GM19043 (cell line): ENCODE data around the gene NEGR1.

ENCODE experiments used
- ATAC-seq: cut with Tn5 transposase; IDR thresholded peaks from one replicate; pipeline ENCODE4 v1.9.1; 2021; ENCODE audit warnings: low read depth; ENCODE audit not compliant: unreplicated experiment

Gene NEGR1

GRCh38 chr1:71792264-71792663, 490.1 kb downstream of the NEGR1 start:
- ATAC-seq = no peak

- no peak for ATAC-seq
Measured at GRCh38 chr1:71788113-71788512, 494.2 kb downstream of the NEGR1 start.

DNA sequence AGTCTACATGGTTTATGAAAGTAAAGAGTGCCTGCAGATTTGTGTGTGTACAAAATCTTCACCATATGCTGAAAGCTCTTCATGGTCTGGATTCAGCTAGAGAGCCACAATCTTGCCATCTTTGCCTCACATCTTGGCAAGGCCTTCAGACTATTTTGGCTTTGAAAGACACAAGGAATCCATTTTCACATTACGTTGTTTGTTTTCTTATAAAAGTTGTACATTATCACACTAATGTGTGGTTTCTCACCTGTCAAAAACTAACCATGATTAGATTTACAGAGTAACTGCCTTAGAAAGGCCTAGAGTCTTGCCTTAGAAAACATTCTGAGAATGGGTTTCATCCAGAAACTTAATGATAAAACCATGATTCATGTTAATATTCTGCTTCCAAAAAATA, 494.6 kb downstream of the NEGR1 start:
- ATAC-seq = no peak

DNA sequence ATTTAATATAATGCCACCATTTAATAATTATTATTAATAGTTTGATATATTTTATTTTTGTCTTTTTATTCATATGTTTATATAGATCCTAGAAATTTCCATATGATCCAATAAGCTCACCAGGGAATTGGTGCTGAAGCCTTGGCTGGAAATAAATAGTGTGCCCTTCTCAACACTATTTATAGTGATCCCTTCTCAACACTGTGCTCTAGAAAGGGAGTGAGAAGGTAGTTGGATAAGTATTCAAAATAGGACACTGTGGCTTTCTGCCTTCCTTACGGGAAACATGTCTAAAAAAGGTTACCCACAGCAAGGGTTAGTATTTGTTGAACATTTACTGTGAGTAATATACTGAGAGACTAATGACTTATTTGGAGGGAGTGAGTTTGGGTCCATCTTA, 496.1 kb downstream of the NEGR1 start:
- no peak for ATAC-seq

DNA sequence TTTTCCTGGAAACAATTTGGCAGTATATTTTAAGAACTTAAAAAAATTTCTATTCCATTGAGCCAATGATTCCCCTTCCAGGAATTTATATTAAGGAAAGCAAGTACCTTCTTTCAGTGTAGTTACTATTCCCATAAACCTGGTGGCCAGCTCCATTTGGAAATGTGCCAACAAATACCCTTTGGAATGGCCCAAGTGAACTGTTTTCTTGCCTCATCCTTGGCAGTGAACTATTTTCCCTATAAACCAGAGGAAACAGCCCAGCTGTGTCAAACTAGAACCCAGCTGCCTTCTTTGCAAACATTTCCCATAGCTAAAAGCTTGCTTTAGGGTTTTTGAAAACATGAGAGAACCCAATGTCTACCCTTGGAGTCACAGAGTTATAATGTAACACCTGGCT, 496.9 kb downstream of the NEGR1 start:
- ATAC-seq = no peak

DNA sequence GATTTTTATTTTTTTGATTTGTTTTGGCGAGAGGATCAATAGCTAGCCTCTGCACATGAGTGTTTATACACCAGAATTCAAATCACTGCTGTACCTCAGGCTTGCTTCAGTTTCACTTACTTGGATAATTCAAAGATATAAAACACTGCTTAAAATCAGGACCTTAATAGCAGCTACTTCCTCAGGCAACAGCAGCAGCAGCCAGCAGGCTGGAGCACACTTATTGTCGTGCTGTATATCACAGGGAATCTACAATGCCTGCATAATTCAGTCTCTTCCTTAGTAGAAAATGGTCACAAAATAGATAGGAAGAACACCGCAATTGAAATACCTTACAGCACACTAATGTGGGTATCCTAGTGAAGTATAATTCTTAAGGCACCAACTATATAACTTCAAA, 497.3 kb downstream of the NEGR1 start:
- no peak for ATAC-seq

DNA sequence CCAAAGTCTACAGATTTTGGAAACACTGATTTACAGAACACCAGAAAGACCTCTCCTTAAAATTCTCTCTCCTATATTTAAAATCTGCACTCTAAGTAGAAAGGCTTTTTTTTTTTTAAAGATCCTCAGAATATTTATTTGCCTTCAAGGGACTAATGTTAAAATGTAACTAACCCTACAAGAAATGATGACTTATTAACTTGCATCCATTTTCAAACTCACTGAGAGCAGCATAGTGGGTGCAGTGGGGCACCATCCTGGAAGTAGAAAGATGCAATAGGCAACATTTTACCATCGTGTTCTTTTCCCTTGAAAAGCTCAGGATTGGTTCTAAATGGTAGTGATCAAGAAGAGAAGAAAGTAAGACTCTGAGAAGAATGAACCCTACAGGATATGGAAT, 498.1 kb downstream of the NEGR1 start:
- no peak for ATAC-seq

- ATAC-seq = no peak
Measured at GRCh38 chr1:71783071-71783470, 499.3 kb downstream of the NEGR1 start.

DNA sequence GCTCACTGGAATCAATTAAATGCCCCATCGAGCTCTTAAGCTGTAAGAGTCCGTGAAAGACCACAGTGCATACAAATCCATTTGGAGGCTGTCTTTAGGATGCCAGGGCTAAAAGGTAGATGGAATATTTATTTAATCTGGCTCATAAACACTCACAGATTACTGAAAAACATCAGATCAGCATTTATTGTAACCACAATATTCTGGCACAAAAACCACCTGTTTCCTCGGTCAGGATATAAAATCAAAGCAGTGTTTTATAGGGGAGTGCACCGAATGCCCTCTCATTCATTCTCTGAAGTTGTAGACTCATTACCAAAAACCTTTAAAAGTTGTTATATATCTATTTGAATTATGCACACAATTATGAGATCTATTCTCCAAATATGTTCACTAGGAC, 500.9 kb downstream of the NEGR1 start:
- ATAC-seq = no peak

DNA sequence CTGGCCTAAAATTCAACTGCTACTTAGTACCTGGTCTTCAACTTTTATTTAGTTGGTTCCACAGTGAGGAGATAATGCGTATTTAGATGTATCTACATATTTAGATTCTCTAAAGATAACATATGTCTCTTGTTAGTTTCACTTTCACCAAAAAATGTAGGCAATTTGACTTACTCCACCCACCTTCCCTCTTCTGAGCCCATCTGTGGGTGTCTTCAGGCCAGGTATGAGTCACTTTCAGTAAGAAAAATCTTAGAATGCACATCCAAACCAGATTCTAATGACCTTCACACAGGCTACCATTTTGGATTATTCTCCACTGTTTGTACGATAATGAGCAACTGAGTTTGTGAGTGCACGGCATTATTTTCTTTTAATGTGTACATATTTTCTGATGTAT, 501.7 kb downstream of the NEGR1 start:
- no peak for ATAC-seq

DNA sequence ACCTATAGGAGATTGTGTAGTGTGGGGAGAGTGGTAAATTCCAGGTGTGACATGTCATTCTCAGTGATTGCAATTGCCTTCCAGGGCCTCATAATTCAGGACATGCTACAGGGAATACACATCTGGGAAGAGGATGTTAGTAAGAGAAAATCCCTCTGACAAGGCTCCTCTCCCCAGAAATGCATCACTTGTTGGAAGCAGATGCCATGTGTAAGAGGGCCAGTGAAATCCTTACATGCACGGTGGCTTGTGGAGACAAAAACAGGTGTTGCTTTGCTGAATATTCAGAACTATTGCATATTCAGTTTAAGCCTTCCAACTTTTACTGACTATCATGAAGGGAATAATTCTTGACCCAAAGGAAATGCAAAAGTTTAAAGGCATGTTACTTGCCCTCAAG, 503.4 kb downstream of the NEGR1 start:
- ATAC-seq = no peak

GRCh38 chr1:71777094-71777493, 505.2 kb downstream of the NEGR1 start:
- ATAC-seq = no peak

GRCh38 chr1:71774705-71775104, 507.6 kb downstream of the NEGR1 start:
- ATAC-seq = no peak

GRCh38 chr1:71770121-71770520, 512.2 kb downstream of the NEGR1 start:
- no peak for ATAC-seq

DNA sequence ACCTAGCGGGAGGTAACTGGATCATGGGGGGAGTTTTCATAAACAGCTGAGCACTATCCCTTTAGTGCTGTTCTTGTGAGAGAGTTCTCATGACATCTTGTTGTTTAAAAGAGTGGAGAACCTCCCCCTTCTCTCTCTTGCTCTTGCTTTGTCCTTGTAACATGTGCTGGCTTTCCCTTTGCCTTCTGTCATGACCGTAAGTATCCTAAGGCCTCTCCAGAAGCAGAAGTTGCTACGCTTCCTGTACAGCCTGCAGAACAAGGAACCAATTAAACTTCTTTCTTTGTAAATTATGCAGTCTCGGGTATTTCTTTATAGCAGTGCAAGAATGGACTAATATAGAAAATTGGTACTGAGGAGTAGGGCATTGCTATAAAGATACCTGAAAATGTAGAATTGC, 515.6 kb downstream of the NEGR1 start:
- ATAC-seq = no peak

DNA sequence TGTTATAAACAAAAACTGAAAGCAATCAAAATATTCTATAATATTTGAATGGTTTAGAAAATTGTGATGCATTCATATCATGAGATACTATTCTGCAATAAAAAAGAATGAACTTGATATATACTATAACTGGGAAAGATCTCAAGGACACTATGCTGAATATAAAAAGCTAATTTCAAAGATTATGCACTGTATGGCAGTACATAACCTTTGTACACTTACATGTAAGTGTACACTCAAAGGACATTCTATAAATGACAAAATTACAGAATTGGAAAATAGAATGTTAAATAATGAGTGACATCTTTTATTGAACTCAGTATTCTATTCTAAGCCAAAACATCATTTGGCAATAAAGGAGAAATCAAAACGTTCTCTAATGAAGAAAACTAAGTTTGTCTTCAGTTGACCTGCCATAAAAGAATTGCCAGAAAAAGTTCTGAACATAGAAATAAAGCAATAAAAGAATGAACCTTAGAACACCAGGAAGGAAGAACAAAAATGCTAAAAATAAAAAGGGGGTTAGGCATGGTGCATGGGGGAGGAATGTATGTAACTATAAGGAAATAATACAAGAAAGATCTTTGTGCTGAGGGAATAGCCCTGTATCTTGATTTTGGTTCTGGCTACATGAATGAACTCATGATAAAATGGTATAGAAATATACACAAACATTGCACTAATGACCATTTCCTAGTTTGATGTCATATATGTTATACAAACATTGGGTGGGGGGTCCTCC, 519.7 kb downstream of the NEGR1 start:
- ATAC-seq = no peak

DNA sequence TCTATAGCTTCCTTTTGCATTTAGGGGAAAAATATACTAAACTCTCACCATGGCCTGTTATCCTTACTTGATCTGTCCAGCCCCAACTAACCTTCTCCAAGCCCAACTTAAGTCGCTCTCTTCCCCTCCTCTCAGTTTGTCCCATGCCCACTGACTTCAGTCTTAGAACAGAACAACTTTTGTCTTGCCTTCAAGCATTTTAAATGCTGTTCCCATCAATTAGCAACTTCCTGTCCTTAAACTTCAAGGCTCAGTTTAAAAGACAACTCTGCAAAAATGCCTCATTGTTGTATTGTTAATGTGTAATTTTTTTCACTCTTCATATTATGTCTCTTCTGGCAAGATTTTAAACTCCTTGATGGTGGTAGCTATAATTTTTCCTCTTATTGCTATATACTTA, 526.9 kb downstream of the NEGR1 start:
- no peak for ATAC-seq

DNA sequence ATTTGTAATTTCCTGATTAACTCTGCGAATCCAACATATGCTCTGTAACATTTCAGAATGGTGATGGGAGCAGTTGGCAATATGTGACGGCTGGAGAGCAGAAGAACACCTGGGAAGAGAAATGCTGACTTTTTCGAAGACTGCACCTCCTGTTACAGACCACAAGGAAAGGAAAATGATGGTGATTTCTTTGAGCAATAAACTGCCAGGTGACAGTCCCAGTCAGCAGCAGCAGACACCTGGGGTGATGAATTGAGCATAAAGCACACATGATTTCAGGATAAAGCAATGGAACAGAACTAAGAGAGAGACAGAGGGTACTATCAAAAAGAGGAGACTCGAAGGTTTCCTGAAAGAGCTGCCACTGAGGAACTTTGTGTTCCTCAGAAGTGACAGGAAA, 528.6 kb downstream of the NEGR1 start:
- no peak for ATAC-seq

- ATAC-seq = no peak
Measured at GRCh38 chr1:71745326-71745725, 537.0 kb downstream of the NEGR1 start.

DNA sequence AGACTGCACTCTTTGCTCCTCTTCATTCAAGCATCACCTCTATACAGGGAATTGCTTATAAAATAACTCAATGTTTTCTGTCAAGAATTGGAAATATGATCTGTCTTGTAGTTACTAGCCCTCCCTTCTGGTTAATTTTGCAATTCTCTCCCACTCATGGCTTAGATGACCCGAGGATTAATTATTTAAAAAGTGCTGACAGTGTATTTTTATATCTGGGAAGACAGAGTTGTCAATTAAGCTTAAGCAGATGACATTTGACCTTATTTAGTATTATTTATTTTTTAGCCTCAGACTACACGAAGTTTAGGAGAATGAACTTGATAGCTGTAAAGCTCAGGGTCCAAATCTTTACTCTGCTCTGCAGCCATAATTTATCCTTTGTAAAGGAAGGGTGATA, 538.5 kb downstream of the NEGR1 start:
- ATAC-seq = no peak

- ATAC-seq = no peak
Measured at GRCh38 chr1:71738910-71739309, 543.4 kb downstream of the NEGR1 start.

GRCh38 chr1:71738256-71738655, 544.1 kb downstream of the NEGR1 start:
- no peak for ATAC-seq

DNA sequence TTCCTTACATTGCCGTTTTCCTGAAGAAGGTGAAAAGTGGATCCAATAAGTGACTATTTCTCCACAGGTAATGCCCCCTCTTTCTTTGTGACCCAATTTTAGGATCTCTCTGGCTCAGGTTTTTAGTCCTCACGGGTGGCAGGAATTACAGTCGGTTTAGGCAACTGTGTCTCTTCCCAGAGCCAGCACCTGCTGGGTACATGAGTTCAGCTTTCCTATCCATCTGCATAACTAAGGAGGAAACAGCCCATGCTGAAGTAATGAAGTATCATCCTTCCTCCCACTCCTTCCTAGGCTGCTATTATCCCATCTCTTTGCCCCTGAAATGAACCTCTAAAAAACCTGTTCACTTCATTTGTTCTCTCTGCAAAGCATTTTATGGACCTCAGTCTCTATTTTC, 544.6 kb downstream of the NEGR1 start:
- no peak for ATAC-seq
